ENCODE data around the gene TKT. TPM values are rescaled to one million over a fixed set of nuclear protein-coding genes. Genes with fewer than 3 reads are reported as not detected.

Gene TKT
- total RNA-seq, 2 donors from 2014 or later, result 96.6 to 208 TPM

DNA sequence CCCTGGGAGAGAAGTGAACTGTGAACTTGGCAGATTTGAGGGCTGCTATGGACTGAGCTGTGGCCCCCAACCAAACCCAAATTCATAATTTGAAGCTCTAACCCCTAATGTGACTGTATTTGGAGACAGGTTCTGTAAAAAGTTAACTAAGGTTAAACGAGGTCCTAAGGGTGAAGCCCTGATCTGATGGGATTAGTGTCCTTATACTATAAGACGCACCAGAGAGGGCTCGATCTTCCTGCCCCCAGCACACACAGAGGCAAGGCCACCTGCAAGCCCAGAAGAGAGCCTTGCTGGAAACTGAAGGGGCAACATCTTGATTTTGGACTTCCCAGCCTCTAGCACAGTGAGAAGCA lies 34.0 kb downstream of the TKT start:
- no peak overlapping the region for H3K4me3 ChIP-seq
- no peak for TF ChIP-seq POLR2A (IDR thresholded peaks at IDR 0.05)
- TF ChIP-seq, protein P1, sequence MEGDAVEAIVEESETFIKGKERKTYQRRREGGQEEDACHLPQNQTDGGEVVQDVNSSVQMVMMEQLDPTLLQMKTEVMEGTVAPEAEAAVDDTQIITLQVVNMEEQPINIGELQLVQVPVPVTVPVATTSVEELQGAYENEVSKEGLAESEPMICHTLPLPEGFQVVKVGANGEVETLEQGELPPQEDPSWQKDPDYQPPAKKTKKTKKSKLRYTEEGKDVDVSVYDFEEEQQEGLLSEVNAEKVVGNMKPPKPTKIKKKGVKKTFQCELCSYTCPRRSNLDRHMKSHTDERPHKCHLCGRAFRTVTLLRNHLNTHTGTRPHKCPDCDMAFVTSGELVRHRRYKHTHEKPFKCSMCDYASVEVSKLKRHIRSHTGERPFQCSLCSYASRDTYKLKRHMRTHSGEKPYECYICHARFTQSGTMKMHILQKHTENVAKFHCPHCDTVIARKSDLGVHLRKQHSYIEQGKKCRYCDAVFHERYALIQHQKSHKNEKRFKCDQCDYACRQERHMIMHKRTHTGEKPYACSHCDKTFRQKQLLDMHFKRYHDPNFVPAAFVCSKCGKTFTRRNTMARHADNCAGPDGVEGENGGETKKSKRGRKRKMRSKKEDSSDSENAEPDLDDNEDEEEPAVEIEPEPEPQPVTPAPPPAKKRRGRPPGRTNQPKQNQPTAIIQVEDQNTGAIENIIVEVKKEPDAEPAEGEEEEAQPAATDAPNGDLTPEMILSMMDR (IDR thresholded peaks at IDR 0.05), result no peak
- DNase-seq (no peak), ATAC-seq (no peak)
- intact Hi-C loops (cut with DNase I), result no loop called here
- WGBS, 2 donors, result 75 to 79% methylated on average over 3 of the region's 3 CpGs
- peak overlapping the region in 1 of 4 donors; percentile 6 for H3K27ac ChIP-seq
- H3K36me3 ChIP-seq (replicated peaks in 1 of 2; ENCODE audit: insufficient read depth in 1 of 2, low read depth in 2 of 2), result peaks cover 4 to 19% of the 10 kb centered on the region in 2 donors
- no peaks in the 10 kb centered on the region for H3K9me3 ChIP-seq
- no peaks in the 10 kb centered on the region for H3K27me3 ChIP-seq
- no peaks in the 10 kb centered on the region for H3K4me1 ChIP-seq

DNA sequence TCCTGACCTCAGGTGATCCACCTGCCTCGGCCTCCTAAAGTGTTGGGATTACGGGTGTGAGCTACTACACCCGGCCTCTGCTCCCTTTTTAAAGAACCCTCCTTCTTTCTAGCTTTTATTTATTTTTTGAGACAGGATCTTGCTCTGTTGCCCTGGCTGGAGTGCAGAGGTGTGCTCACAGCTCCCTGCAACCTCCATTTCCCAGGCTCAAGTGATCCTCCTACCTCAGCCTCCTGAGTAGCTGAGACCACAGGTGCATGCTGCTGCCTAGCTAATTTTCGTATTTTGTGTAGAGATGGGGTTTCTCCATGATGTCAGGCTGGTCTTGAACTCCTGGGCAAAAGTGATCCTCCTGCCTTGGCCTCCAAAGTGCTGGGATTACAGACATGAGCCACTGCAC lies 34.5 kb downstream of the TKT start:
- no peak for TF ChIP-seq POLR2A (IDR thresholded peaks at IDR 0.05)
- TF ChIP-seq, protein P1 (IDR thresholded peaks at IDR 0.05), result no peak
- Histone ChIP-seq H3K27ac (no peak overlapping the region), H3K9me3 (no peaks in the 10 kb centered on the region), H3K4me1 (no peaks in the 10 kb centered on the region), H3K4me3 (no peak overlapping the region), H3K27me3 (no peaks in the 10 kb centered on the region), H3K36me3 (replicated peaks in 1 of 2; ENCODE audit: insufficient read depth in 1 of 2, low read depth in 2 of 2) (peaks cover 0 to 14% of the 10 kb centered on the region in 2 donors)
- no peak for DNase-seq
- no peak for ATAC-seq
- WGBS, 2 donors, result 90 to 95% methylated on average over 4 of the region's 4 CpGs
- intact Hi-C loops (cut with DNase I), result no loop called here

DNA sequence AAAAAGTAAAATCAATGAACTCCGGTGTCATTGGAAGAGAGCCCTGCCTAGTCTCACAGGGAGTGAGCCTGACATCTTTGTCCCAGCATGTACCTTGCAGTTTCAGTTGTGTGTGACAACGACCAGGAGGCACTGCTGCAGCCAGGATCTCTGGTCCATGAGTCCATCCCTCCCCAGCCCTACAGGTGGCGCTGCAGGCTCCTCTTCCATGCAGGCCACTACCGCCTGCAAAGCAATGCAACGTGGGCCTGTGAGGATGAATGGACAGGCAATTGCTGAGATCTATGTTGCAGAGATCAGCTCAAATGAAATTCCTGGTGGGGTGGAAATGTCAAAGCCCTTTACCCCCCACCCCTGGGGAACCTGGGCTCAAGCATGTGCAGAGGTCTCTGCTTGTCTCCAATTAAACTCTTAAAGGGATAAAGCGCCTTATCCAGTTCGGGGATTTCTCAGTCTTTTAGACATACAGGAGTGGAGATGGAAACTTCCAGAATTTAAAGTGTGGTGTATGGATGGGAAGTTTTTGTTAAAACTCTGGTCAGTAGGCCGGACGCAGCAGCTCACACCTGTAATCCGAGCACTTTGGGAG lies 35.8 kb downstream of the TKT start:
- 36 to 55% methylated on average over 7 to 10 of the region's 10 CpGs for WGBS, 2 donors

DNA sequence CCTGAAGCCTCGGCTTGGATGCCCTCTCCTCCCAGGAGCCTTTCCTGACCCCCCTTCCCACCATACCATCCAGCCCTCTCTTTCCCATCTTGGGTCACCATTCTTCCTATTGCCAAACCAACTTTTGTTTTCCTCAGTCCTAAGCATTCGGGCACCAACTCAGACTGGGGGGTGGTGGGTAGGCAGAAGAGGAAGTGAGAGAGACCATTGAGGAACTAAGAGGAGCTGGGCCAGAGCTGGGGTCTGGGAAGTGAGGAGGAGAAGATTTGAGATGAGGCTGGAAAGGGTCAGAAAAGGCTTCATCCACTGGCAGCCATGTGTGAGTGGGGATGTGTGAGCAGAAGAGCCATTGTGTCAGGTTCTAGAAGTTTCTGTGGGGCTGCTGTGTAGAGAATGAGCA lies 37.7 kb downstream of the TKT start:
- intact Hi-C loops (cut with DNase I), result no loop called here
- WGBS, 2 donors, result 59 to 82% methylated on average over 2 of the region's 2 CpGs
- Histone ChIP-seq H3K4me1 (no peaks in the 10 kb centered on the region), H3K36me3 (replicated peaks in 1 of 2; ENCODE audit: insufficient read depth in 1 of 2, low read depth in 2 of 2) (no peaks in the 10 kb centered on the region), H3K27ac (no peak overlapping the region), H3K27me3 (no peaks in the 10 kb centered on the region), H3K9me3 (no peaks in the 10 kb centered on the region), H3K4me3 (no peak overlapping the region)
- peak in 1 of 4 donors; percentile 48 for DNase-seq
- ATAC-seq, result no peak
- TF ChIP-seq POLR2A (IDR thresholded peaks at IDR 0.05), result no peak

More for the DNA sequence above, 35.8 kb downstream of the TKT start:
- no peak overlapping the region for H3K27ac ChIP-seq
- peaks cover 0 to 6% of the 10 kb centered on the region in 2 donors for H3K36me3 ChIP-seq (replicated peaks in 1 of 2; ENCODE audit: insufficient read depth in 1 of 2, low read depth in 2 of 2)
- DNase-seq, result peak; percentile 88 to 92 (median 90)
- no peaks in the 10 kb centered on the region for H3K9me3 ChIP-seq
- intact Hi-C loops (cut with DNase I), result no loop called here
- ATAC-seq, result peak; percentile 92
- no peak overlapping the region for H3K4me3 ChIP-seq
- no peaks in the 10 kb centered on the region for H3K27me3 ChIP-seq
- no peaks in the 10 kb centered on the region for H3K4me1 ChIP-seq
- TF ChIP-seq, protein P1 (IDR thresholded peaks at IDR 0.05), result peak; percentile 87 to 94 (median 91)
- no peak for TF ChIP-seq POLR2A (IDR thresholded peaks at IDR 0.05)

DNA sequence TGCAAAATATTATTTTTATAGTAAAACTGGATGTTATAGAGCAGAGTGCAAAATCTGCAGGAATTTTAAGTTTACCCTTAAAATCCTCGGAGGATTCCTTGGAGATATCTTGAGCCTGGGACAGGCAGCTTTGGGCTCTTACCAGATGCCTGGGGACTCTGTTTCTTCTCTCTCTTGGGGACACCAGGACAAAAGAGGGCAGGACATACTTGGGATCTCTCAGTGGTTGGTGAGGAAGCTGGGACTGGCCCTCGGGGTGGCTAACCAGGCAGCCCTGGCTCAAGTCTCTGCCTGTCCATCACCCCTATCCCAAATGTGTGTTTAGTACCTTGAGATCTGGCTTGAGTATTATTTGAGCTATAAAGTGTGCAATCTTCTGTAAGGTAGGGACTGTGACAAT lies 38.6 kb downstream of the TKT start:
- intact Hi-C loops (cut with DNase I), result no loop called here
- DNase-seq, result no peak
- 78 to 85% methylated on average over 2 of the region's 2 CpGs for WGBS, 2 donors
- Histone ChIP-seq H3K4me3 (no peak overlapping the region), H3K4me1 (no peaks in the 10 kb centered on the region), H3K27me3 (no peaks in the 10 kb centered on the region), H3K9me3 (no peaks in the 10 kb centered on the region), H3K27ac (no peak overlapping the region), H3K36me3 (replicated peaks in 1 of 2; ENCODE audit: insufficient read depth in 1 of 2, low read depth in 2 of 2) (no peaks in the 10 kb centered on the region)
- TF ChIP-seq POLR2A (IDR thresholded peaks at IDR 0.05), result no peak
- TF ChIP-seq, protein P1 (IDR thresholded peaks at IDR 0.05), result no peak
- no peak for ATAC-seq
